Measurements from ENCODE around the gene CFAP57. TPM values are rescaled to one million over a fixed set of nuclear protein-coding genes. Genes with fewer than 3 reads are reported as not detected.

The CFAP57 gene
- total and polyA plus RNA-seq, 2 of the 13 experiments (the other 11 are each of a cell fraction or from before 2014, with no cell fraction given), result 0.01 TPM; not detected in 1

- TF ChIP-seq ZBTB25 (CRISPR knock-in tag; IDR thresholded peaks at IDR 0.05) (no peak), MYPOP (CRISPR knock-in tag; IDR thresholded peaks at IDR 0.05) (peak; percentile 46; the same call in 1 of the 2 replicates), ZNF724P (CRISPR knock-in tag; IDR thresholded peaks at IDR 0.05; ENCODE audit: borderline replicate concordance) (no peak), PRDM10 (CRISPR knock-in tag; IDR thresholded peaks at IDR 0.05; ENCODE audit: low read depth) (no peak), JUND (CRISPR knock-in tag; IDR thresholded peaks at IDR 0.05) (no peak), HNRNPLL (IDR thresholded peaks at IDR 0.05; ENCODE audit: low read depth, low read length, poor library complexity, severe bottlenecking) (peak; percentile 99), MAZ (IDR thresholded peaks at IDR 0.05; ENCODE audit: borderline replicate concordance, low read depth, low read length) (no peak), MAZ (CRISPR knock-in tag; IDR thresholded peaks at IDR 0.05; ENCODE audit: low read depth) (no peak), ZFP90 (CRISPR knock-in tag; IDR thresholded peaks at IDR 0.05; ENCODE audit: borderline replicate concordance) (no peak), HNRNPUL1 (IDR thresholded peaks at IDR 0.05; ENCODE audit: low read depth, low read length) (no peak), CREM (IDR thresholded peaks at IDR 0.05) (no peak), CREM (CRISPR knock-in tag; IDR thresholded peaks at IDR 0.05) (no peak), RARA (CRISPR knock-in tag; IDR thresholded peaks at IDR 0.05) (no peak), RFX3 (CRISPR knock-in tag; IDR thresholded peaks at IDR 0.05) (peak; percentile 90), MEF2D (CRISPR knock-in tag; IDR thresholded peaks at IDR 0.05) (no peak), SP4 (CRISPR knock-in tag; IDR thresholded peaks at IDR 0.05) (no peak), SIN3A (IDR thresholded peaks at IDR 0.05; ENCODE audit: borderline replicate concordance, low read depth, low read length) (peak; percentile 76; the same call in 1 of the 2 replicates), SAP130 (CRISPR knock-in tag; IDR thresholded peaks at IDR 0.05; ENCODE audit: low read depth) (peak; percentile 32; the same call in 1 of the 2 replicates), RBM22 (optimal IDR thresholded peaks at IDR 0.05; ENCODE audit: low read length) (peak; percentile 99), MXI1 (IDR thresholded peaks at IDR 0.05; ENCODE audit: borderline replicate concordance, low read depth, low read length) (peak; percentile 89; the same call in 2 of the 3 replicates), NAIF1 (CRISPR knock-in tag; IDR thresholded peaks at IDR 0.05; ENCODE audit: borderline replicate concordance) (peak; percentile 99)
- TF ChIP-seq, protein P1, sequence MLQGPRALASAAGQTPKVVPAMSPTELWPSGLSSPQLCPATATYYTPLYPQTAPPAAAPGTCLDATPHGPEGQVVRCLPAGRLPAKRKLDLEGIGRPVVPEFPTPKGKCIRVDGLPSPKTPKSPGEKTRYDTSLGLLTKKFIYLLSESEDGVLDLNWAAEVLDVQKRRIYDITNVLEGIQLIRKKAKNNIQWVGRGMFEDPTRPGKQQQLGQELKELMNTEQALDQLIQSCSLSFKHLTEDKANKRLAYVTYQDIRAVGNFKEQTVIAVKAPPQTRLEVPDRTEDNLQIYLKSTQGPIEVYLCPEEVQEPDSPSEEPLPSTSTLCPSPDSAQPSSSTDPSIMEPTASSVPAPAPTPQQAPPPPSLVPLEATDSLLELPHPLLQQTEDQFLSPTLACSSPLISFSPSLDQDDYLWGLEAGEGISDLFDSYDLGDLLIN (CRISPR knock-in tag; IDR thresholded peaks at IDR 0.05; ENCODE audit: borderline replicate concordance), result no peak
These were observed 24.4 kb upstream of the CFAP57 start (continued) for GRCh38 chr1:43147625-43148327.
